Hepatic stellate cell (primary cell): ENCODE data around the gene DYNLT1.
"Not testable (repeated sequence)": the region's sequence is repeated elsewhere in the genome, so short reads cannot be mapped to it uniquely, and the experiment has no call there.

ENCODE experiments used
- DNase-seq: peaks from one replicate; pipeline ENCODE4 v3.0.0; 2011; ENCODE audit warnings: low spot score

The DYNLT1 gene

GRCh38 chr6:158663625-158664165 is 19.2 kb upstream of the DYNLT1 start:
- DNase-seq, result no peak

- no peak for DNase-seq
Measured at GRCh38 chr6:158662954-158663624, 18.5 kb upstream of the DYNLT1 start.

GRCh38 chr6:158662607-158662953 is 18.0 kb upstream of the DYNLT1 start:
- no peak for DNase-seq

GRCh38 chr6:158661156-158661685 is 16.7 kb upstream of the DYNLT1 start:
- no peak for DNase-seq

GRCh38 chr6:158660333-158660754 is 15.8 kb upstream of the DYNLT1 start:
- peak; percentile 30 for DNase-seq

- DNase-seq, result not testable (repeated sequence)
Measured at GRCh38 chr6:158656986-158657385, 12.4 kb upstream of the DYNLT1 start.

- DNase-seq, result no peak
Measured at GRCh38 chr6:158655569-158656450, 11.3 kb upstream of the DYNLT1 start.

GRCh38 chr6:158654960-158655489 is 10.5 kb upstream of the DYNLT1 start:
- DNase-seq, result peak; percentile 49

- peak; percentile 84 for DNase-seq
Measured at GRCh38 chr6:158654498-158654897, 10.0 kb upstream of the DYNLT1 start.

GRCh38 chr6:158653577-158654354 is 9.2 kb upstream of the DYNLT1 start:
- no peak for DNase-seq

GRCh38 chr6:158651981-158652737 is 7.6 kb upstream of the DYNLT1 start:
- not testable (repeated sequence) for DNase-seq

GRCh38 chr6:158649289-158650143 is 5.0 kb upstream of the DYNLT1 start, which contains the start of gene SYTL3:
Gene SYTL3 (plus strand): TSS chr6:158650054. CDS start chr6:158663269, 13,215 bp downstream.
- peak; percentile 60 for DNase-seq

GRCh38 chr6:158648682-158649131 is 4.2 kb upstream of the DYNLT1 start:
- DNase-seq, result peak; percentile 75

- no peak for DNase-seq
Measured at GRCh38 chr6:158647501-158647900, 3.0 kb upstream of the DYNLT1 start.

GRCh38 chr6:158646023-158646910 is 1.7 kb upstream of the DYNLT1 start:
- DNase-seq, result no peak

- DNase-seq, result no peak
Measured at GRCh38 chr6:158645064-158646022, 800 bp upstream of the DYNLT1 start.

- no peak for DNase-seq
Measured at GRCh38 chr6:158643836-158644230, 710 bp downstream of the DYNLT1 start.
